Measurements from ENCODE around the gene RDH16. TPM values are rescaled to one million over a fixed set of nuclear protein-coding genes. Genes with fewer than 3 reads are reported as not detected.
A peak's percentile ranks its signal among the peaks of the same experiment; 100 is the strongest.

RDH16 gene, protein sequence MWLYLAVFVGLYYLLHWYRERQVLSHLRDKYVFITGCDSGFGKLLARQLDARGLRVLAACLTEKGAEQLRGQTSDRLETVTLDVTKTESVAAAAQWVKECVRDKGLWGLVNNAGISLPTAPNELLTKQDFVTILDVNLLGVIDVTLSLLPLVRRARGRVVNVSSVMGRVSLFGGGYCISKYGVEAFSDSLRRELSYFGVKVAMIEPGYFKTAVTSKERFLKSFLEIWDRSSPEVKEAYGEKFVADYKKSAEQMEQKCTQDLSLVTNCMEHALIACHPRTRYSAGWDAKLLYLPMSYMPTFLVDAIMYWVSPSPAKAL
- total RNA-seq (0.09 and 0.29 TPM in 2 replicates), polyA plus RNA-seq (0.08 and 0.13 TPM in 2 replicates), polyA minus RNA-seq (0.15 and 0.29 TPM in 2 replicates), Bru-seq, nascent RNA (percentile 10 among the genes with signal in this experiment), BruChase-seq, experiment 1, labeled RNA remaining after a 6-hour chase (percentile 27 among the genes with signal in this experiment), BruChase-seq, experiment 2, labeled RNA remaining after a 2-hour chase (percentile 29 among the genes with signal in this experiment)
- 0.06 TPM in 1 of 2 replicates, not detected in the other for polyA plus RNA-seq (2011; cell fraction: cytosol; rRNA removed)
- polyA plus RNA-seq (2011; cell fraction: nucleus; rRNA removed) = 0.66 and 0.98 TPM in 2 replicates
- polyA plus RNA-seq (2012) = 0.09 TPM in 1 of 2 replicates, not detected in the other
- polyA minus RNA-seq (2011; cell fraction: cytosol; rRNA and poly(A)+ RNA removed) = not detected
- 0.19 and 0.63 TPM in 2 replicates for polyA minus RNA-seq (2011; cell fraction: nucleus; rRNA and poly(A)+ RNA removed)
- long read RNA-seq = 0 reads

GRCh38 chr12:56957229-56958052 lies at the start of gene RDH16:
RDH16 (minus strand) TSS chr12:56957608; CDS start chr12:56957462, 146 bp downstream.
- CTCF ChIA-PET = no interaction called here
- TF ChIP-seq, protein P1, sequence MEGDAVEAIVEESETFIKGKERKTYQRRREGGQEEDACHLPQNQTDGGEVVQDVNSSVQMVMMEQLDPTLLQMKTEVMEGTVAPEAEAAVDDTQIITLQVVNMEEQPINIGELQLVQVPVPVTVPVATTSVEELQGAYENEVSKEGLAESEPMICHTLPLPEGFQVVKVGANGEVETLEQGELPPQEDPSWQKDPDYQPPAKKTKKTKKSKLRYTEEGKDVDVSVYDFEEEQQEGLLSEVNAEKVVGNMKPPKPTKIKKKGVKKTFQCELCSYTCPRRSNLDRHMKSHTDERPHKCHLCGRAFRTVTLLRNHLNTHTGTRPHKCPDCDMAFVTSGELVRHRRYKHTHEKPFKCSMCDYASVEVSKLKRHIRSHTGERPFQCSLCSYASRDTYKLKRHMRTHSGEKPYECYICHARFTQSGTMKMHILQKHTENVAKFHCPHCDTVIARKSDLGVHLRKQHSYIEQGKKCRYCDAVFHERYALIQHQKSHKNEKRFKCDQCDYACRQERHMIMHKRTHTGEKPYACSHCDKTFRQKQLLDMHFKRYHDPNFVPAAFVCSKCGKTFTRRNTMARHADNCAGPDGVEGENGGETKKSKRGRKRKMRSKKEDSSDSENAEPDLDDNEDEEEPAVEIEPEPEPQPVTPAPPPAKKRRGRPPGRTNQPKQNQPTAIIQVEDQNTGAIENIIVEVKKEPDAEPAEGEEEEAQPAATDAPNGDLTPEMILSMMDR (IDR thresholded peaks at IDR 0.05; ENCODE audit: extremely low read depth in 1 of 2, insufficient read depth in 1 of 2, low read depth in 1 of 2, low read length in 2 of 2) = no peak
- TF ChIP-seq EZH2 (IDR thresholded peaks at IDR 0.05; ENCODE audit: borderline replicate concordance, low read depth, low read length, severe bottlenecking) (no peak), POLR2A (IDR thresholded peaks at IDR 0.05; ENCODE audit: low read depth, low read length) (no peak), FOS (IDR thresholded peaks at IDR 0.05; ENCODE audit: borderline replicate concordance, insufficient read depth, low read length) (no peak), POLR2AphosphoS5 (IDR thresholded peaks at IDR 0.05; ENCODE audit: insufficient read depth, low read depth, low read length) (no peak), JUN (IDR thresholded peaks at IDR 0.05; ENCODE audit: borderline replicate concordance, insufficient read depth, insufficient read length, low read depth) (no peak), GATA2 (IDR thresholded peaks at IDR 0.05; ENCODE audit: insufficient read depth, insufficient read length, low read depth, low read length) (no peak), MYC (IDR thresholded peaks at IDR 0.05; ENCODE audit: low read depth, low read length) (no peak)
- TF ChIP-seq, protein P2, sequence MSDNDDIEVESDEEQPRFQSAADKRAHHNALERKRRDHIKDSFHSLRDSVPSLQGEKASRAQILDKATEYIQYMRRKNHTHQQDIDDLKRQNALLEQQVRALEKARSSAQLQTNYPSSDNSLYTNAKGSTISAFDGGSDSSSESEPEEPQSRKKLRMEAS (IDR thresholded peaks at IDR 0.05; ENCODE audit: insufficient read depth, insufficient read length) = no peak
- POLR2A ChIA-PET = no interaction called here
- Histone ChIP-seq H3K4me1 (ENCODE audit: control insufficient read depth, extremely low read depth, insufficient read depth, low read length) (no peaks in the 10 kb centered on the region), H3K9me3 (replicated peaks; ENCODE audit: control insufficient read depth, insufficient read depth, low read length) (no peaks in the 10 kb centered on the region), H2AFZ (ENCODE audit: low read depth, low read length) (no peak within 1 kb of the TSS), H3K27me3 (ENCODE audit: control insufficient read depth in 2 of 2, insufficient read depth in 2 of 2, low read length in 2 of 2) (peaks cover 6 to 9% of the 10 kb centered on the region in 2 experiments), H3K36me3 (ENCODE audit: control insufficient read depth in 2 of 2, extremely low read depth in 1 of 2, insufficient read depth in 2 of 2, low read length in 2 of 2) (no peaks in the 10 kb centered on the region), H3K27ac (ENCODE audit: insufficient read depth, low read depth, low read length) (no peak within 1 kb of the TSS), H3K9ac (replicated peaks; ENCODE audit: extremely low read depth, insufficient read depth, low read length) (no peak within 1 kb of the TSS), H3K79me2 (ENCODE audit: control insufficient read depth, insufficient read depth, low read length) (no peaks in the 10 kb centered on the region), H3K9me1 (replicated peaks; ENCODE audit: control insufficient read depth, extremely low read depth, insufficient read depth, low read length) (no peaks in the 10 kb centered on the region), H3K4me2 (ENCODE audit: insufficient read depth, low read length) (no peak within 1 kb of the TSS), H4K20me1 (replicated peaks; ENCODE audit: control insufficient read depth, extremely low read depth, insufficient read depth, low read length) (no peaks in the 10 kb centered on the region), H3K4me3 (replicated peaks in 1 of 3; ENCODE audit: insufficient read depth in 1 of 3, low read depth in 1 of 3, low read length in 3 of 3) (no peak within 1 kb of the TSS)
- no peak for DNase-seq (ENCODE audit: low read depth, low spot score)
- BruUV-seq (replicated peaks) = no TSS peak
- intact Hi-C loops (cut with micrococcal nuclease) = no loop called here
- FAIRE-seq = no peak
- dilution Hi-C loops (cut with MboI; ENCODE audit: extremely low pct_ligation_motif_present, low sequenced_read_pairs) = no loop called here
